SU-DHL-6 (cell line): ENCODE results near the gene TUBA4B.

Source experiments
- H2AFZ ChIP-seq: fragments of 200-600 bp; sonication (generic); 2 replicates; pipeline ENCODE4 v1.6.1; 2014; ENCODE audit warnings: low read depth, mild to moderate bottlenecking, moderate library complexity, mixed read lengths, antibody characterized with exemption, low read length; ENCODE audit not compliant: severe bottlenecking
- H3F3A ChIP-seq: fragments of 200-600 bp; shearing (Covaris generic); 2 replicates; pipeline ENCODE4 v1.6.0; 2016; ENCODE audit warnings: antibody characterized with exemption, mild to moderate bottlenecking; ENCODE audit not compliant: insufficient read depth
- H3K27ac ChIP-seq: fragments of 200-600 bp; sonication (generic); 2 replicates; pipeline ENCODE4 v1.5.1; 2016; ENCODE audit warnings: low read depth, mild to moderate bottlenecking, low read length, moderate library complexity, mixed read lengths
- H3K27me3 ChIP-seq: fragments of 200-600 bp; sonication (generic), shearing (Covaris generic); 2 replicates; pipeline ENCODE4 v1.6.0; 2014; ENCODE audit warnings: mild to moderate bottlenecking, low read length
- H3K36me3 ChIP-seq: fragments of 200-600 bp; sonication (generic); 2 replicates; pipeline ENCODE4 v1.6.1; 2014; ENCODE audit warnings: mild to moderate bottlenecking, low read length, mixed read lengths
- H3K4me2 ChIP-seq: fragments of 300-600, 200-600 bp; shearing (Covaris generic), sonication (generic); 2 replicates; pipeline ENCODE4 v1.6.0; 2014; ENCODE audit warnings: low read length, low read depth, mild to moderate bottlenecking; ENCODE audit not compliant: poor library complexity, severe bottlenecking
- H3K4me3 ChIP-seq: fragments of 200-600 bp; sonication (generic); 2 replicates; pipeline ENCODE4 v1.5.1; 2014; ENCODE audit warnings: antibody characterized with exemption, low read length, mild to moderate bottlenecking, mixed read lengths; ENCODE audit not compliant: insufficient read depth, poor library complexity, severe bottlenecking
- H3K79me2 ChIP-seq: fragments of 200-600 bp; sonication (generic); 2 replicates; pipeline ENCODE4 v1.6.1; 2014; ENCODE audit warnings: mild to moderate bottlenecking, low read length, moderate library complexity; ENCODE audit not compliant: insufficient read depth
- H3K9ac ChIP-seq: fragments of 200-600 bp; sonication (generic); 2 replicates; pipeline ENCODE4 v1.7.0; 2014; ENCODE audit warnings: mild to moderate bottlenecking, low read length
- H3K9me2 ChIP-seq: fragments of 200-600 bp; sonication (generic); replicated peaks from 2 replicates; pipeline ENCODE4 v1.6.1; 2014; ENCODE audit warnings: low read length; ENCODE audit not compliant: insufficient read depth
- H3K9me3 ChIP-seq: fragments of 200-600 bp; sonication (generic); 2 replicates; pipeline ENCODE4 v1.6.1; 2014; ENCODE audit warnings: low read length, mixed read lengths; ENCODE audit not compliant: insufficient read depth
- H4K20me1 ChIP-seq: fragments of 200-600 bp; sonication (generic); 2 replicates; pipeline ENCODE4 v1.6.1; 2014; ENCODE audit warnings: low read depth, mild to moderate bottlenecking, antibody characterized with exemption, low read length, moderate library complexity, mixed read lengths
- CTCF ChIP-seq: fragments of 200-600 bp; sonication (generic); IDR thresholded peaks from one replicate; pipeline ENCODE4 v1.5.1; 2017; ENCODE audit warnings: antibody characterized with exemption, mild to moderate bottlenecking, low read length, moderate library complexity; ENCODE audit not compliant: insufficient read depth, poor library complexity, severe bottlenecking
- EZH2phosphoT487 ChIP-seq: fragments of 200-600 bp; sonication (generic), shearing (Covaris generic); conservative IDR thresholded peaks from 2 replicates; pipeline ENCODE4 v1.6.1; 2018; ENCODE audit warnings: mild to moderate bottlenecking, antibody characterized with exemption, low read length, moderate library complexity, mixed read lengths

TUBA4B gene

GRCh38 chr2:219272356-219272755 lies 19.3 kb downstream of the TUBA4B start:
- no peaks in the 10 kb centered on the region for H3F3A ChIP-seq
- no peaks in the 10 kb centered on the region for H3K9me3 ChIP-seq
- no peaks in the 10 kb centered on the region for H3K27me3 ChIP-seq
- TF ChIP-seq EZH2phosphoT487, result no peak
- TF ChIP-seq CTCF, result no peak
- H4K20me1 ChIP-seq, result no peaks in the 10 kb centered on the region
- H3K9ac ChIP-seq, result no peak overlapping the region
- H3K9me2 ChIP-seq, result no peaks in the 10 kb centered on the region
- H2AFZ ChIP-seq, result no peak overlapping the region
- no peak overlapping the region for H3K4me2 ChIP-seq
- no peak overlapping the region for H3K4me3 ChIP-seq
- H3K36me3 ChIP-seq, result no peaks in the 10 kb centered on the region
- H3K27ac ChIP-seq, result no peak overlapping the region
- H3K79me2 ChIP-seq, result 0 out of 2 replicates have a peak, but pooled peaks cover 3% of the 10 kb centered on the region

DNA sequence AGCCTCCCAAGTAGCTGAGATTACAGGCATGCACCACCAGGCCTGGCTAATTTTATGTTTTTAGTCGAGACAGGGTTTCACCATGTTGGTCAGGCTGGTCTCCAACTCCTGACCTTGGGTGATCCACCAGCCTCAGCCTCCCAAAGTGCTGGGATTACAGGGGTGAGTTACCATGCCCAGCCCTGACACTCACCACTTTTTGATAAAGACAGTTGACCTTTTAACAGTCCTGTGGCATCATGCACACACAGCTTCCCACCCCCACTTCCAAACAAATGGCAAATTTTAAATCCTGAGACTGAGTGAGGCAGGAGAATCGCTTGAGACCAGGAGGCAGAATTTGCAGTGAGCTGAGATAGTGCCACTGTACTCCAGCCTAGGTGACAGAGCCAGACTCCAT lies 20.0 kb downstream of the TUBA4B start:
- no peaks in the 10 kb centered on the region for H3K36me3 ChIP-seq
- H3F3A ChIP-seq, result peaks cover 3% of the 10 kb centered on the region
- TF ChIP-seq EZH2phosphoT487 (no peak), CTCF (no peak)
- H3K9me2 ChIP-seq, result no peaks in the 10 kb centered on the region
- H3K79me2 ChIP-seq, result 0 out of 2 replicates have a peak, but pooled peaks cover 4% of the 10 kb centered on the region
- H3K4me3 ChIP-seq, result no peak overlapping the region
- no peak overlapping the region for H3K9ac ChIP-seq
- H3K27me3 ChIP-seq, result no peaks in the 10 kb centered on the region
- H3K9me3 ChIP-seq, result no peaks in the 10 kb centered on the region
- H3K27ac ChIP-seq, result no peak overlapping the region
- no peak overlapping the region for H2AFZ ChIP-seq
- no peaks in the 10 kb centered on the region for H4K20me1 ChIP-seq
- no peak overlapping the region for H3K4me2 ChIP-seq

GRCh38 chr2:219273937-219274336 lies 20.9 kb downstream of the TUBA4B start:
- Histone ChIP-seq H3K9me3 (no peaks in the 10 kb centered on the region), H3K27ac (no peak overlapping the region), H3K36me3 (no peaks in the 10 kb centered on the region), H3K27me3 (no peaks in the 10 kb centered on the region), H2AFZ (no peak overlapping the region), H3K4me2 (no peak overlapping the region), H3K9me2 (no peaks in the 10 kb centered on the region), H3K79me2 (0 out of 2 replicates have a peak, but pooled peaks cover 4% of the 10 kb centered on the region), H3K4me3 (no peak overlapping the region), H4K20me1 (no peaks in the 10 kb centered on the region), H3F3A (peaks cover 13% of the 10 kb centered on the region), H3K9ac (no peak overlapping the region)
- TF ChIP-seq EZH2phosphoT487 (no peak), CTCF (no peak)
